MG63 (cell line): ENCODE data around the gene MAST4. TPM values are rescaled to one million over a fixed set of nuclear protein-coding genes. Genes with fewer than 3 reads are reported as not detected.
A peak's percentile ranks its signal among the peaks of the same experiment; 100 is the strongest.

Source experiments
- DNase-seq: peaks from one replicate; pipeline ENCODE4 v3.0.0-alpha.2; 2020
- H3K27me3 ChIP-seq: fragments of 250-450 bp; sonication (Bioruptor Pico); 2 replicates; pipeline ENCODE4 v1.5.1; 2020; ENCODE audit warnings: mild to moderate bottlenecking, moderate library complexity
- H3K36me3 ChIP-seq: fragments of 250-450 bp; sonication (Bioruptor Pico); 2 replicates; pipeline ENCODE4 v1.5.1; 2020; ENCODE audit warnings: mild to moderate bottlenecking, moderate library complexity
- H3K4me3 ChIP-seq: fragments of 250-450 bp; sonication (Bioruptor Pico); 2 replicates; pipeline ENCODE4 v1.5.1; 2020; ENCODE audit warnings: mild to moderate bottlenecking, moderate library complexity
- H3K9me3 ChIP-seq: fragments of 250-450 bp; sonication (Bioruptor Pico); 2 replicates; pipeline ENCODE4 v1.5.1; 2020; ENCODE audit warnings: mild to moderate bottlenecking, moderate library complexity
- total RNA-seq: library from RNA; depleted of rRNA; stranded (reverse); fragments of >200 nt; shearing (Covaris generic); gene quantifications from 2 replicates; pipeline ENCODE4 v1.2.3, GENCODE V29; 2014; ENCODE audit warnings: low replicate concordance

The MAST4 gene
- total RNA-seq, 1 experiment from 2014 or later: 0.16 TPM

GRCh38 chr5:66621736-66622135 is 25.5 kb downstream of the MAST4 start:
- H3K9me3 ChIP-seq: no peaks in the 10 kb centered on the region
- no peak overlapping the region for H3K4me3 ChIP-seq
- no peak for DNase-seq
- H3K27me3 ChIP-seq: 0 out of 2 replicates have a peak, but pooled peaks cover 2% of the 10 kb centered on the region
- no peaks in the 10 kb centered on the region for H3K36me3 ChIP-seq

- DNase-seq: no peak
- Histone ChIP-seq H3K27me3 (no peaks in the 10 kb centered on the region), H3K9me3 (no peaks in the 10 kb centered on the region), H3K36me3 (no peaks in the 10 kb centered on the region), H3K4me3 (no peak overlapping the region)
Observed at GRCh38 chr5:66628561-66628960, 32.4 kb downstream of the MAST4 start.

- no peak for DNase-seq
- Histone ChIP-seq H3K9me3 (no peaks in the 10 kb centered on the region), H3K4me3 (no peak overlapping the region), H3K36me3 (no peaks in the 10 kb centered on the region), H3K27me3 (no peaks in the 10 kb centered on the region)
Observed at GRCh38 chr5:66629446-66629845, 33.3 kb downstream of the MAST4 start.

GRCh38 chr5:66633754-66634153 is 37.6 kb downstream of the MAST4 start:
- no peak for DNase-seq
- Histone ChIP-seq H3K36me3 (no peaks in the 10 kb centered on the region), H3K27me3 (no peaks in the 10 kb centered on the region; the same call in 1 of the 2 replicates), H3K9me3 (no peaks in the 10 kb centered on the region), H3K4me3 (no peak overlapping the region)

- DNase-seq: no peak
- no peaks in the 10 kb centered on the region for H3K36me3 ChIP-seq
- H3K9me3 ChIP-seq: no peaks in the 10 kb centered on the region
- H3K27me3 ChIP-seq: no peaks in the 10 kb centered on the region; the same call in 1 of the 2 replicates
- H3K4me3 ChIP-seq: no peak overlapping the region
Observed at GRCh38 chr5:66634601-66635000, 38.4 kb downstream of the MAST4 start.

GRCh38 chr5:66637994-66638393 is 41.8 kb downstream of the MAST4 start:
- Histone ChIP-seq H3K27me3 (no peaks in the 10 kb centered on the region; the same call in 1 of the 2 replicates), H3K36me3 (no peaks in the 10 kb centered on the region), H3K4me3 (no peak overlapping the region), H3K9me3 (0 out of 2 replicates have a peak, but pooled peaks cover 2% of the 10 kb centered on the region)
- no peak for DNase-seq

- no peak for DNase-seq
- no peaks in the 10 kb centered on the region for H3K36me3 ChIP-seq
- H3K27me3 ChIP-seq: no peaks in the 10 kb centered on the region; the same call in 1 of the 2 replicates
- no peak overlapping the region for H3K4me3 ChIP-seq
- 0 out of 2 replicates have a peak, but pooled peaks cover 2% of the 10 kb centered on the region for H3K9me3 ChIP-seq
Observed at GRCh38 chr5:66639037-66639436, 42.8 kb downstream of the MAST4 start.

- no peak for DNase-seq
- Histone ChIP-seq H3K27me3 (no peaks in the 10 kb centered on the region; the same call in 1 of the 2 replicates), H3K36me3 (no peaks in the 10 kb centered on the region), H3K9me3 (0 out of 2 replicates have a peak, but pooled peaks cover 2% of the 10 kb centered on the region), H3K4me3 (no peak overlapping the region)
Observed at GRCh38 chr5:66642538-66642937, 46.3 kb downstream of the MAST4 start.

- Histone ChIP-seq H3K9me3 (0 out of 2 replicates have a peak, but pooled peaks cover 2% of the 10 kb centered on the region), H3K36me3 (no peaks in the 10 kb centered on the region), H3K27me3 (no peaks in the 10 kb centered on the region; the same call in 1 of the 2 replicates), H3K4me3 (no peak overlapping the region)
- no peak for DNase-seq
Observed at GRCh38 chr5:66643387-66643786, 47.2 kb downstream of the MAST4 start.

- no peaks in the 10 kb centered on the region; the same call in 1 of the 2 replicates for H3K27me3 ChIP-seq
- H3K9me3 ChIP-seq: 0 out of 2 replicates have a peak, but pooled peaks cover 2% of the 10 kb centered on the region
- no peak overlapping the region for H3K4me3 ChIP-seq
- no peaks in the 10 kb centered on the region for H3K36me3 ChIP-seq
- no peak for DNase-seq
Observed at GRCh38 chr5:66644111-66644510, 47.9 kb downstream of the MAST4 start.

- no peak for DNase-seq
- Histone ChIP-seq H3K27me3 (no peaks in the 10 kb centered on the region), H3K4me3 (no peak overlapping the region), H3K9me3 (0 out of 2 replicates have a peak, but pooled peaks cover 2% of the 10 kb centered on the region), H3K36me3 (no peaks in the 10 kb centered on the region)
Observed at GRCh38 chr5:66645039-66645438, 48.8 kb downstream of the MAST4 start.

- H3K4me3 ChIP-seq: no peak overlapping the region
- no peaks in the 10 kb centered on the region for H3K36me3 ChIP-seq
- 0 out of 2 replicates have a peak, but pooled peaks cover under 1% of the 10 kb centered on the region for H3K9me3 ChIP-seq
- DNase-seq: no peak
- H3K27me3 ChIP-seq: no peaks in the 10 kb centered on the region
Observed at GRCh38 chr5:66646570-66646969, 50.4 kb downstream of the MAST4 start.

- Histone ChIP-seq H3K27me3 (no peaks in the 10 kb centered on the region), H3K9me3 (no peaks in the 10 kb centered on the region), H3K36me3 (no peaks in the 10 kb centered on the region), H3K4me3 (no peak overlapping the region)
- no peak for DNase-seq
Observed at GRCh38 chr5:66647146-66647856, 51.1 kb downstream of the MAST4 start.

- no peak for DNase-seq
- H3K27me3 ChIP-seq: no peaks in the 10 kb centered on the region
- no peaks in the 10 kb centered on the region for H3K36me3 ChIP-seq
- no peak overlapping the region for H3K4me3 ChIP-seq
- H3K9me3 ChIP-seq: no peaks in the 10 kb centered on the region
Observed at GRCh38 chr5:66652818-66653217, 56.6 kb downstream of the MAST4 start.

- DNase-seq: peak; percentile 92
- Histone ChIP-seq H3K27me3 (no peaks in the 10 kb centered on the region), H3K36me3 (no peaks in the 10 kb centered on the region), H3K4me3 (no peak overlapping the region), H3K9me3 (no peaks in the 10 kb centered on the region)
Observed at GRCh38 chr5:66653325-66653724, 57.1 kb downstream of the MAST4 start.

- Histone ChIP-seq H3K4me3 (no peak overlapping the region), H3K36me3 (no peaks in the 10 kb centered on the region), H3K27me3 (no peaks in the 10 kb centered on the region), H3K9me3 (no peaks in the 10 kb centered on the region)
- peak; percentile 12 for DNase-seq
Observed at GRCh38 chr5:66655395-66656324, 59.5 kb downstream of the MAST4 start.

- Histone ChIP-seq H3K36me3 (no peaks in the 10 kb centered on the region), H3K27me3 (no peaks in the 10 kb centered on the region), H3K4me3 (no peak overlapping the region), H3K9me3 (no peaks in the 10 kb centered on the region)
- no peak for DNase-seq
Observed at GRCh38 chr5:66658516-66658915, 62.3 kb downstream of the MAST4 start.
